HCT116 (cell line): ENCODE measurements around the gene FGGY. TPM values are rescaled to one million over a fixed set of nuclear protein-coding genes. Genes with fewer than 3 reads are reported as not detected.

Experiments used
- ATAC-seq: fragments of 200-7000 bp; cut with Tn5 transposase; 2 replicates; pipeline ENCODE4 v1.9.1; 2020; ENCODE audit warnings: mild to moderate bottlenecking, moderate library complexity
- BruUV-seq: library from RNA; stranded (reverse); fragments of 400-500 nt; replicated peaks from 2 replicates; lab custom pipeline; 2021; lab: Mats Ljungman, UMichigan
- CTCF ChIA-PET: fragments of 300-600 bp; sonication (Branson Sonifier 250); formaldehyde crosslinking; loops from one replicate; lab custom pipeline; 2021; ENCODE audit warnings: antibody characterized with exemption; lab: Charles Lee
- POLR2A ChIA-PET: fragments of 300-600, 350-600 bp; sonication (Branson Sonifier 250); formaldehyde crosslinking; loops from one replicate; lab custom pipeline; 2021; ENCODE audit warnings: antibody characterized with exemption; lab: Charles Lee
- RAD21 ChIA-PET, 2 experiments: fragments of 300-600 bp; sonication (Branson Sonifier 250); formaldehyde crosslinking; loops; one replicate each; lab custom pipeline; 2023; ENCODE audit warnings: low total read pairs in 2 of 2; ENCODE audit not compliant: uncharacterized antibody in 2 of 2, unreplicated experiment in 2 of 2, low non-redundant PET in 1 of 2; lab: Charles Lee
- DNase-seq: peaks from one replicate; pipeline ENCODE4 v3.0.0-alpha.2; 2010; ENCODE audit warnings: low read depth, low spot score
- H2AFZ ChIP-seq: fragments of 200-600 bp; shearing (Covaris generic), sonication (generic); 2 replicates; pipeline ENCODE4 v1.6.1; 2017; ENCODE audit warnings: low read depth, mixed run types, mixed read lengths, antibody characterized with exemption, low read length; ENCODE audit not compliant: poor library complexity, severe bottlenecking
- H3K27ac ChIP-seq: 2 replicates; pipeline ENCODE4 v1.5.1; 2012; ENCODE audit warnings: low read depth, low read length
- H3K27me3 ChIP-seq: fragments of 200-600 bp; sonication (generic); 2 replicates; pipeline ENCODE4 v1.6.1; 2016; ENCODE audit warnings: mixed run types, low read length, mixed read lengths; ENCODE audit not compliant: insufficient read depth
- H3K36me3 ChIP-seq, 2 experiments: fragments of 200-500 bp in 1 of 2; fragments of 200-600 bp in 1 of 2; sonication (Bioruptor generic) in 1 of 2; sonication (generic) in 1 of 2; 2 replicates each; pipeline versions ENCODE4 v1.5.1 to v1.6.1; 2014 to 2016; ENCODE audit warnings: low read length in 2 of 2, inconsistent platforms in 1 of 2, mixed read lengths in 1 of 2, mixed run types in 1 of 2; ENCODE audit not compliant: insufficient read depth in 2 of 2, control insufficient read depth in 1 of 2
- H3K4me1 ChIP-seq, 2 experiments: fragments of 200-600 bp in 1 of 2; sonication (generic) in 1 of 2; 2 replicates each; pipeline versions ENCODE4 v1.5.1 to v1.6.1; 2012 to 2017; ENCODE audit warnings: low read length in 2 of 2, inconsistent platforms in 1 of 2, mild to moderate bottlenecking in 1 of 2, mixed read lengths in 1 of 2, mixed run types in 1 of 2, moderate library complexity in 1 of 2; ENCODE audit not compliant: insufficient read depth in 2 of 2, control insufficient read depth in 1 of 2
- H3K4me2 ChIP-seq: fragments of 200-600 bp; sonication (generic); 2 replicates; pipeline ENCODE4 v1.6.1; 2017; ENCODE audit warnings: mixed run types, low read length, mixed read lengths
- H3K4me3 ChIP-seq, 2 experiments: fragments of 200-600 bp in 1 of 2; sonication (generic) in 1 of 2; replicated peaks in 1 of 2; 2 replicates each; pipeline ENCODE4 v1.5.1; 2011 to 2016; ENCODE audit warnings: low read length in 2 of 2, control low read depth in 1 of 2, low read depth in 1 of 2, mild to moderate bottlenecking in 1 of 2, mixed read lengths in 1 of 2, mixed run types in 1 of 2
- H3K79me2 ChIP-seq: fragments of 200-600 bp; sonication (generic); 2 replicates; pipeline ENCODE4 v1.6.1; 2017; ENCODE audit warnings: mild to moderate bottlenecking, mixed run types, low read length, moderate library complexity, mixed read lengths; ENCODE audit not compliant: insufficient read depth
- H3K9ac ChIP-seq: fragments of 200-600 bp; sonication (generic); 2 replicates; pipeline ENCODE4 v1.6.1; 2016; ENCODE audit warnings: low read length, mixed read lengths
- H3K9me2 ChIP-seq: fragments of 200-600 bp; sonication (generic), shearing (Covaris generic); 2 replicates; pipeline ENCODE4 v1.6.1; 2017; ENCODE audit warnings: mixed run types, mild to moderate bottlenecking, moderate library complexity; ENCODE audit not compliant: insufficient read depth
- H3K9me3 ChIP-seq, 2 experiments: fragments of 200-500 bp in 1 of 2; fragments of 200-600 bp in 1 of 2; sonication (Bioruptor generic) in 1 of 2; sonication (generic) in 1 of 2; 2 replicates each; pipeline ENCODE4 v1.6.1; 2014 to 2017; ENCODE audit warnings: low read length in 2 of 2, mixed read lengths in 2 of 2, inconsistent platforms in 1 of 2, low read depth in 1 of 2, mild to moderate bottlenecking in 1 of 2, mixed run types in 1 of 2, moderate library complexity in 1 of 2; ENCODE audit not compliant: control insufficient read depth in 1 of 2, insufficient read depth in 1 of 2
- H4K20me1 ChIP-seq: fragments of 200-600 bp; sonication (generic), shearing (Covaris generic); 2 replicates; pipeline ENCODE4 v1.6.1; 2017; ENCODE audit warnings: mixed run types, mild to moderate bottlenecking, moderate library complexity; ENCODE audit not compliant: insufficient read depth
- ATF3 ChIP-seq: IDR thresholded peaks from 2 replicates; pipeline ENCODE4 v1.6.1; 2012
- CBX3 ChIP-seq: IDR thresholded peaks from 2 replicates; pipeline ENCODE4 v1.6.1; 2012; ENCODE audit warnings: low read depth
- CEBPB ChIP-seq: IDR thresholded peaks from 2 replicates; pipeline ENCODE4 v1.6.1; 2012; ENCODE audit warnings: low read depth
- EGR1 ChIP-seq: IDR thresholded peaks from 2 replicates; pipeline ENCODE4 v1.6.1; 2012; ENCODE audit warnings: low read depth
- ELF1 ChIP-seq: IDR thresholded peaks from 2 replicates; pipeline ENCODE4 v1.6.1; 2012; ENCODE audit warnings: low read depth, borderline replicate concordance
- EZH2 ChIP-seq: fragments of 200-600 bp; sonication (generic); IDR thresholded peaks from 2 replicates; pipeline ENCODE4 v1.6.1; 2017; ENCODE audit warnings: antibody characterized with exemption, mixed run types
- EZH2phosphoT487 ChIP-seq: fragments of 200-600 bp; IDR thresholded peaks from 2 replicates; pipeline ENCODE4 v1.6.1; 2018; ENCODE audit warnings: antibody characterized with exemption, borderline replicate concordance
- FOSL1 ChIP-seq: IDR thresholded peaks from 2 replicates; pipeline ENCODE4 v1.6.1; 2012; ENCODE audit warnings: low read depth
- JUND ChIP-seq: IDR thresholded peaks from 2 replicates; pipeline ENCODE4 v1.6.1; 2012
- POLR2AphosphoS5 ChIP-seq: IDR thresholded peaks from 2 replicates; pipeline ENCODE4 v1.6.1; 2011; ENCODE audit warnings: mild to moderate bottlenecking, low read depth, low read length, moderate library complexity
- RAD21 ChIP-seq: IDR thresholded peaks from 2 replicates; pipeline ENCODE4 v1.6.1; 2012; ENCODE audit warnings: low read depth, mild to moderate bottlenecking
- SIN3A ChIP-seq: IDR thresholded peaks from 2 replicates; pipeline ENCODE4 v1.6.1; 2012; ENCODE audit warnings: low read depth
- SP1 ChIP-seq: IDR thresholded peaks from 2 replicates; pipeline ENCODE4 v1.6.1; 2012; ENCODE audit warnings: low read depth
- SRF ChIP-seq: IDR thresholded peaks from 2 replicates; pipeline ENCODE4 v1.6.1; 2012; ENCODE audit warnings: low read depth
- ZBTB33 ChIP-seq: IDR thresholded peaks from 2 replicates; pipeline ENCODE4 v1.6.1; 2011; ENCODE audit warnings: mild to moderate bottlenecking, low read length, moderate library complexity; ENCODE audit not compliant: insufficient replicate concordance; ENCODE audit errors: extremely low read depth
- ZFX ChIP-seq: fragments of 450-650 bp; IDR thresholded peaks from 2 replicates; pipeline ENCODE4 v1.6.1; 2017
- intact Hi-C: fragments of 100-400 bp; cut with micrococcal nuclease; formaldehyde crosslinking; loops from 2 replicates; pipeline ENCODE4 v1.10.0; 2022
- total RNA-seq: library from RNA; stranded (reverse); gene quantifications from one replicate; pipeline ENCODE4 v1.2.1, GENCODE V29; 2021; ENCODE audit not compliant: unreplicated experiment
- TF ChIP-seq, protein P1 (sequence below): IDR thresholded peaks from 2 replicates; pipeline ENCODE4 v1.6.1; 2012; ENCODE audit warnings: low read depth
- TF ChIP-seq, protein P2 (sequence below): IDR thresholded peaks from 2 replicates; pipeline ENCODE4 v1.6.1; 2012

Gene FGGY
- total RNA-seq, 1 experiment from 2014 or later: 10.6 TPM

- intact Hi-C loops: loop anchor here (5.0 kb wide), 3 partner anchors 549 to 1179 kb away; no protein-coding TSS in a partner anchor
- Histone ChIP-seq H3K9ac (no peak overlapping the region), H3K27ac (no peak overlapping the region), H4K20me1 (no peaks in the 10 kb centered on the region), H3K4me3 (no peak overlapping the region), H3K4me2 (no peak overlapping the region), H3K27me3 (no peaks in the 10 kb centered on the region), H2AFZ (no peak overlapping the region), H3K4me1 (no peaks in the 10 kb centered on the region), H3K9me2 (no peaks in the 10 kb centered on the region), H3K9me3 (no peaks in the 10 kb centered on the region), H3K79me2 (no peaks in the 10 kb centered on the region), H3K36me3 (no peaks in the 10 kb centered on the region)
- no peak for ATAC-seq
- DNase-seq: no peak
- TF ChIP-seq SIN3A (no peak), EZH2phosphoT487 (no peak), ELF1 (no peak), EZH2 (no peak), JUND (no peak), FOSL1 (no peak), ZBTB33 (no peak), ATF3 (no peak), SP1 (no peak), EGR1 (no peak), SRF (no peak), CBX3 (no peak), POLR2AphosphoS5 (no peak), ZFX (no peak), CEBPB (no peak), RAD21 (no peak)
- TF ChIP-seq, protein P1, sequence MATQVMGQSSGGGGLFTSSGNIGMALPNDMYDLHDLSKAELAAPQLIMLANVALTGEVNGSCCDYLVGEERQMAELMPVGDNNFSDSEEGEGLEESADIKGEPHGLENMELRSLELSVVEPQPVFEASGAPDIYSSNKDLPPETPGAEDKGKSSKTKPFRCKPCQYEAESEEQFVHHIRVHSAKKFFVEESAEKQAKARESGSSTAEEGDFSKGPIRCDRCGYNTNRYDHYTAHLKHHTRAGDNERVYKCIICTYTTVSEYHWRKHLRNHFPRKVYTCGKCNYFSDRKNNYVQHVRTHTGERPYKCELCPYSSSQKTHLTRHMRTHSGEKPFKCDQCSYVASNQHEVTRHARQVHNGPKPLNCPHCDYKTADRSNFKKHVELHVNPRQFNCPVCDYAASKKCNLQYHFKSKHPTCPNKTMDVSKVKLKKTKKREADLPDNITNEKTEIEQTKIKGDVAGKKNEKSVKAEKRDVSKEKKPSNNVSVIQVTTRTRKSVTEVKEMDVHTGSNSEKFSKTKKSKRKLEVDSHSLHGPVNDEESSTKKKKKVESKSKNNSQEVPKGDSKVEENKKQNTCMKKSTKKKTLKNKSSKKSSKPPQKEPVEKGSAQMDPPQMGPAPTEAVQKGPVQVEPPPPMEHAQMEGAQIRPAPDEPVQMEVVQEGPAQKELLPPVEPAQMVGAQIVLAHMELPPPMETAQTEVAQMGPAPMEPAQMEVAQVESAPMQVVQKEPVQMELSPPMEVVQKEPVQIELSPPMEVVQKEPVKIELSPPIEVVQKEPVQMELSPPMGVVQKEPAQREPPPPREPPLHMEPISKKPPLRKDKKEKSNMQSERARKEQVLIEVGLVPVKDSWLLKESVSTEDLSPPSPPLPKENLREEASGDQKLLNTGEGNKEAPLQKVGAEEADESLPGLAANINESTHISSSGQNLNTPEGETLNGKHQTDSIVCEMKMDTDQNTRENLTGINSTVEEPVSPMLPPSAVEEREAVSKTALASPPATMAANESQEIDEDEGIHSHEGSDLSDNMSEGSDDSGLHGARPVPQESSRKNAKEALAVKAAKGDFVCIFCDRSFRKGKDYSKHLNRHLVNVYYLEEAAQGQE: no peak
- TF ChIP-seq, protein P2, sequence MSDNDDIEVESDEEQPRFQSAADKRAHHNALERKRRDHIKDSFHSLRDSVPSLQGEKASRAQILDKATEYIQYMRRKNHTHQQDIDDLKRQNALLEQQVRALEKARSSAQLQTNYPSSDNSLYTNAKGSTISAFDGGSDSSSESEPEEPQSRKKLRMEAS: no peak
- ChIA-PET POLR2A (no interaction called here), RAD21 (no interaction called here), CTCF (interaction anchor here (0.7 kb wide), 1 partner anchor 675 kb away, joined by 3 read pairs; no protein-coding TSS in a partner anchor)
- BruUV-seq: no TSS peak
These were observed 399.7 kb downstream of the FGGY start for GRCh38 chr1:59696421-59697115.
